G401 (cell line): Measurements from ENCODE around the gene HOXA7. TPM values are rescaled to one million over a fixed set of nuclear protein-coding genes. Genes with fewer than 3 reads are reported as not detected.

Experiments
- DNase-seq: peaks from one replicate; pipeline ENCODE4 v3.0.0-alpha.2; 2015; ENCODE audit warnings: low spot score
- in situ Hi-C: cut with HindIII; loops from 2 replicates; pipeline ENCODE4 v1.10.0; 2016; ENCODE audit warnings: low sequenced_read_pairs, mixed read lengths
- total RNA-seq: library from RNA; depleted of rRNA; stranded (reverse); fragments of >200 nt; shearing (Covaris generic); gene quantifications from 2 replicates; pipeline ENCODE4 v1.2.3, GENCODE V29; 2014

HOXA7 gene
- total RNA-seq, 1 experiment from 2014 or later: 7.1 TPM

- in situ Hi-C loops: loop anchor here (5.0 kb wide), 1 partner anchor 260 kb away; no protein-coding TSS in a partner anchor
- no peak for DNase-seq
Observed at GRCh38 chr7:27116962-27117886, 39.3 kb downstream of the HOXA7 start.

GRCh38 chr7:27116031-27116961 is 40.2 kb downstream of the HOXA7 start:
- no peak for DNase-seq
- in situ Hi-C loops: loop anchor here (5.0 kb wide), 1 partner anchor 259 kb away; no protein-coding TSS in a partner anchor

- in situ Hi-C loops: loop anchor here (5.0 kb wide), 1 partner anchor 258 kb away; no protein-coding TSS in a partner anchor
- no peak for DNase-seq
Observed at GRCh38 chr7:27115221-27116026, 41.1 kb downstream of the HOXA7 start.

- no peak for DNase-seq
- in situ Hi-C loops: loop anchor here (5.0 kb wide), 1 partner anchor 258 kb away; no protein-coding TSS in a partner anchor
Observed at GRCh38 chr7:27114881-27115220, 41.6 kb downstream of the HOXA7 start.

GRCh38 chr7:27113991-27114769 is 42.3 kb downstream of the HOXA7 start:
- DNase-seq: no peak
- in situ Hi-C loops: no loop called here

- in situ Hi-C loops: no loop called here
- DNase-seq: no peak
Observed at GRCh38 chr7:27112955-27113949, 43.2 kb downstream of the HOXA7 start.

- in situ Hi-C loops: no loop called here
- DNase-seq: no peak
Observed at GRCh38 chr7:27112361-27112760, 44.1 kb downstream of the HOXA7 start.

GRCh38 chr7:27111751-27112277 is 44.7 kb downstream of the HOXA7 start:
- DNase-seq: no peak
- in situ Hi-C loops: no loop called here

GRCh38 chr7:27111042-27111750 is 45.3 kb downstream of the HOXA7 start:
- in situ Hi-C loops: no loop called here
- DNase-seq: no peak

- no peak for DNase-seq
- in situ Hi-C loops: no loop called here
Observed at GRCh38 chr7:27110186-27111031, 46.1 kb downstream of the HOXA7 start.

GRCh38 chr7:27109466-27110185 is 46.8 kb downstream of the HOXA7 start:
- in situ Hi-C loops: no loop called here
- no peak for DNase-seq

- in situ Hi-C loops: no loop called here
- no peak for DNase-seq
Observed at GRCh38 chr7:27108390-27109127, 47.9 kb downstream of the HOXA7 start.

GRCh38 chr7:27107391-27108381 is 48.8 kb downstream of the HOXA7 start:
- in situ Hi-C loops: no loop called here
- no peak for DNase-seq
